ENCODE results near the gene PCBD1.

Gene PCBD1

DNA sequence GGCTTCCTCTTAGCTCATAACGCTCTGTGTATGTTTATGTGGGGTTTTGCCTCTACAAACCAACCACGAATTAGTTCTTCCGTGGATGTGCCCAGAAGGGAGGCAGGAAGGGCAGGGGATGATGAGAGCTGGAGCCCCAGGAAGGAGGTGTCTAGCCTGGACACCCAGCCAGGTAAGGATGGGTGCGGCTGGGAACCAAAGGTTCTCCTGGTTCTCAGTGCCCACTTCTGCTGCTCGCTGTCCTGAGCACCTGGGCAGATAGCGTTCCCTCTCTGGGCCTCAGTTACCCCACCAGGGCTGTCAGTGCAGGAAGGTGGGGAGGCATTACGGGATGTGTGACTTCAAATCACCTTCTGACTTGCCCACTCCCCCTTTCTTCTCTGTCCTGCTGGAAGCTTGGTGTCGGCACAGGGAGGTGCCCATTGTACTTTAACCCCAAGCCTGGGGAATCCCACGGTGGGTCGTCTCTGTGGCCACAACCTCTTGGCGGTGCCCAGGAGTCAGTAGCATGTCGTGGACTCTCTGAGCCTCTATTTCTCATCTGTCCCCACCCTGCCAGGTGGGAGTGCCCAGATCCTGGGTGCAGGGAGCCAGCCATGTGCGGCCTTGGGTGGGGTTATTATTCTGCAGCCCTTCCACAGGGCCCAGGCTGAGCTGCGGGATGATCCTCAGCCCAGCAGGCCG lies 18.7 kb upstream of the PCBD1 start:
- no peak overlapping the region for H3K4me3 ChIP-seq (ENCODE audit: low read length)
- no peak for DNase-seq (ENCODE audit: low read depth)
- TF ChIP-seq, protein P1, sequence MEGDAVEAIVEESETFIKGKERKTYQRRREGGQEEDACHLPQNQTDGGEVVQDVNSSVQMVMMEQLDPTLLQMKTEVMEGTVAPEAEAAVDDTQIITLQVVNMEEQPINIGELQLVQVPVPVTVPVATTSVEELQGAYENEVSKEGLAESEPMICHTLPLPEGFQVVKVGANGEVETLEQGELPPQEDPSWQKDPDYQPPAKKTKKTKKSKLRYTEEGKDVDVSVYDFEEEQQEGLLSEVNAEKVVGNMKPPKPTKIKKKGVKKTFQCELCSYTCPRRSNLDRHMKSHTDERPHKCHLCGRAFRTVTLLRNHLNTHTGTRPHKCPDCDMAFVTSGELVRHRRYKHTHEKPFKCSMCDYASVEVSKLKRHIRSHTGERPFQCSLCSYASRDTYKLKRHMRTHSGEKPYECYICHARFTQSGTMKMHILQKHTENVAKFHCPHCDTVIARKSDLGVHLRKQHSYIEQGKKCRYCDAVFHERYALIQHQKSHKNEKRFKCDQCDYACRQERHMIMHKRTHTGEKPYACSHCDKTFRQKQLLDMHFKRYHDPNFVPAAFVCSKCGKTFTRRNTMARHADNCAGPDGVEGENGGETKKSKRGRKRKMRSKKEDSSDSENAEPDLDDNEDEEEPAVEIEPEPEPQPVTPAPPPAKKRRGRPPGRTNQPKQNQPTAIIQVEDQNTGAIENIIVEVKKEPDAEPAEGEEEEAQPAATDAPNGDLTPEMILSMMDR (conservative IDR thresholded peaks at IDR 0.05; ENCODE audit: low read length), result no peak

DNA sequence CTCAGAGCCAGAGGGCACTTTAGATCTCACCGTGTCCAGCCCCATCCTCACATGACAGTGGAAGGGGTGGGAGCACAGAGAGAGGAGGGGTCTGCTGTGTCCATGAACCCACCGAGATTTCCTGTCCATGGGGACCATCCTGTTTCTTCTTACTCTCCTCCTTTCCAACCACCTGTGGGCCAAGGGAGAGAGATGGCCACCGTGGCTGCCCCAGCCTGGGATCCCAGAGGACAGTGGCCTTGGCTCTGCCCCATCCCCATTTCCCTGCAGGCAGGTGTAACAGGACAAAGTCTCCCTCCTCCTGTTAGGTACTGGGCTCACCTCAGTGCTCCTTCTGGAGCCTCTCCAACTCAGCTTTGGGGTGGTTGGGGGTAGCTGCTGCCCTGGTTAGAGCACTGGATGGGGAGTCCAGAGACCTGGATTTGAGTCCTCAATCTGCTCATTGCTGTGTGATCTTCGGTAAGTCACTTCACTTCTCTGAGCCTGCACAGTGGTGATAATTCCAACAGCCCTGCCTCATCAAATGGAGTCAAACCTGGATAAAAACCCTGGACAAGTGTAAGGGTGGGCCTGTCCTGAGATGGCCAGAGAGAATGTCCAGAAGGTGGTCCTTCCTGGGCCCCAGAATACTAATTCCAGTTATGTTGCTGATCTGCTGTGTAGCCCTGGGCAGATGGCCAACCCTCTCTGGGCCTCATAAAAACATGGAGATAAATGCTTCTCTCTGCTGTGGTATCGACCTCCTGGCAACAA lies 17.8 kb upstream of the PCBD1 start:
- DNase-seq (ENCODE audit: low read depth), result no peak
- TF ChIP-seq, protein P1 (conservative IDR thresholded peaks at IDR 0.05; ENCODE audit: low read length), result no peak

DNA sequence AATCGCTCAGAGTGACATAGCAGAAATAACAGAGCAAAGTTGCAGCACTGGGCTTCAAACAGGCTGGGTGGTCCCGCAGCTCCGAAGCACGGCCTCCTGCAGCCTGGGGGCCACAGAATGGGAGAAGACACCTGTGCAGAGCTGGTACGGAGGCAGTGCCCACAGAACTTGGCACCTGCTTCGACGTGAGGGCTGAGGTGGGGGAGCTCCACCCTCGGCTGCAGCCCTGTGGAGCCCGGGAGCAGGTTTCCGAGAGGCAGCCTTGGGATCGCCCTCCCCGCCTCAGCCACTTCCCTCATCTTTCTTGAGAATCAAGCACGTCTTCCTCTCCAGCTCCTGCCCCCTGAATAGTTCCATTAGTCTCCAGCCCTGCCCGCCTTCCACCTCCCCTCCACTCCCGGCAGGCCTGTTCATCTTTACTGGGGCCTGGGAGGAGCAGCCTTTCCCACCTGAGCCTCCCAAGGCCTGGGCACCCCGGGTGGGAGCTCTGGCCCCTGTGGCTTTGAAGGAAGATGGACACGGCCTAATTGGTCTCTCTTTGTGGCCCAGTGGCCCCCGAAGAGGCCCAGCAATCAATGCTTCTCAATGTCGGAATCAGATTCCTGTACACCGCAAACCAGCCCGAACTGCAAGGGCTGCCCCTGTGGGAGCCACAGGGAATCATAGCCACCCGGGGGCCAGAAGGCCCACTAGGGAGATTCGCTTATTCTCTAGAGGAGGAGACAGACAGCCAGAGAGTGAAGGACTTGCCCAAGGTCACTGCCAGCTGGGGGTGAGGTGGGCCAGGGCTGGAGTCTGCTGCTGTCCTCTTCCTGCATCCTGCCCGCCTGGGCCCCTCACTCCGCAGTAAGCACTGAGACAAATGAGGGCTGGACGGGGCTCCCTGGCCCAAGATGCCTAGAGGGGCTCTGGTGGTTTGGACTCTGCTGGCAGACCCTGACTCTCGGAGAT lies 17.0 kb upstream of the PCBD1 start:
- TF ChIP-seq, protein P1 (conservative IDR thresholded peaks at IDR 0.05; ENCODE audit: low read length), result no peak
- H3K4me3 ChIP-seq (ENCODE audit: low read length), result no peak overlapping the region
- no peak for DNase-seq (ENCODE audit: low read depth)

More for the DNA sequence above, 17.8 kb upstream of the PCBD1 start:
- no peak overlapping the region for H3K4me3 ChIP-seq (ENCODE audit: low read length)

DNA sequence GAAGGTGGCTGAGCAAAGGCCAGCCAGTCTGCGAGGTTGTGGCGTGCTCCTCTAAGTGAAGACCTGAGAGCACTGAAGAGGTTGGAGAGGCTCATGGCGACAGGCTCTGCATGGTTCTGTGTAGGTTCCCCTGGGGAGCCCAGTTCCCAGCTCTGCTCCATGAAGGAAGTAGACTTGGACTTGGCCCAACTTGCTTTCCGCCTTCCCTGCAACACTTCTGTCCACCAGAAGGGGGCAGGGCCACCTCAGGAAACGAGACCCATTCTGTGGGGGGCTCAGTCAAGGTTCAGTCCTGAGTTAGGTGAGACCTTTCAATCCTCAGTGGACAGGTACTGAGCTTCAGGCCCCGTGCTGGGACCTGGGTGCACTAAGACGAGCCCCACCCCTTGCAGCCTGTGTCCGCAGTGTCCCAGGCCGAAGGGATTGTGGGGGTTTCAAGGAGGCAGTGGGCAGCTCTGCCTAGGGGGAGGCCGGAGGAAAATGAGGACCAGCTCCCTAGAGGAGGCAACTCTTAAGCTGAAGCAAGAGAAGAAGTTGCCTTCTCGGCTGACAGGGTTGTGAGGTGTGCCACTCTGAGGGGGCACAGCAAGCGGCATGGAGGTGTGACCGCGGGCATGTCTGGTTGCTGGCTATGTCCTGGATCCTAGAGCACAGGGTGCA lies 15.0 kb upstream of the PCBD1 start:
- peak; percentile 53 for DNase-seq (ENCODE audit: low read depth)
- TF ChIP-seq, protein P1 (conservative IDR thresholded peaks at IDR 0.05; ENCODE audit: low read length), result peak; percentile 83
- H3K4me3 ChIP-seq (ENCODE audit: low read length), result no peak overlapping the region

DNA sequence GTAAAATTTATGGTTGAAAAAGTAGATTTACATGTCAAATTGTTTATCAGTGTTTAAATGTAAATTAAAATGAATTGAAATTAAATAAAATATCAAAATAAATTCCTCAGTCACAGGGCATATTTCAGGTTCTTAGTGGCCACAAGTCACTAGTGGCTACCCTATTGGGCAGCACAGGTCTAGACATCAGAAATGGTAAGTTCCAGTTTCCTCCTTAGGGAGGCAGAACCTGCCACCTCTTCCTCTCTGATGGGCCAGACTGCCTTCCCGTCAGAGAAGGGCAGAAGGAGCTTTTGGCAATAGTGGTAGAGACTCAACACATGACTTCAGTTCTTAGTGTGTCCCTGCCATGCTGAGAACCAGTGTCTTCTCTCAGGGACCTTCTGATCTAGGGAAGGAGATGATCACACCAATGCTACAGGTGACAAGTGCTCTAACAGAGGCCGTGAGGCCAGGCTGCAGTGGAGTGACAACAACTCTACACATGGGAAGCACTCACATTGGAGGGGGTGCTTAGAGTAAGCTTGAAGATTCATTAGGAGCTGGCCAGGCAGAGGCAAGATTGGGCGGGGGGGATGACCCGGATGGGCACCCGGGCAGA lies 14.4 kb upstream of the PCBD1 start:
- no peak for DNase-seq (ENCODE audit: low read depth)
- TF ChIP-seq, protein P1 (conservative IDR thresholded peaks at IDR 0.05; ENCODE audit: low read length), result no peak
- no peak overlapping the region for H3K4me3 ChIP-seq (ENCODE audit: low read length)

DNA sequence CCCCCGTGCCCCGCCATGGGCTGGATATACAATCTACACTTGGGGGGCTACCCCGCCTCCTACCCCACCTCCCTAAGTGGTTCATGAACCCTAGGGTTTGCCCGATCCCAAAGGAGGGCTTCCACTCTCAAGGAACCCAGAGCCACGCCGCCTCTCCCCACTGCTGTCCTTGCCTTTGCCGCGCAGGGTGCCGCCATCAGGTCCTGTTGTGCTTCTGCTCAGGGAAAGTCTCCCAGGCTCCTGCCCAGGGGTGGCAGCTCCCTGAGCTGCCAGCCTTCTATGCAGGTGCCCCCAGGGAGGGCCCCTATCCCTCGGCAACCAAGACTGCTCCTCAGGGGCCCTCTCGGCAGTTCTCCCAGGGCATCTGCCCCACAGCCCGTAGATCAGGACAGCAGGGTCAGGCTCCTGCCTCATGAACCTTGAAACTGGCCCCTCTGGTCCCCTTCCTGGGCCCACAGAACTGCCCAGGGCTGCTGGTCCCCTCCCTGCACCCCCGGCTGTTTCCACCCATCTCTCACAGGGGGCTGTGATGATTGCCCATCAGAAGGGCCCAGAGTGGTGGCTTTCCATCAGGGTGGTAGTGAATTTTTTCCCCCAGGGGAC lies 13.0 kb upstream of the PCBD1 start:
- no peak for DNase-seq (ENCODE audit: low read depth)
- TF ChIP-seq, protein P1 (conservative IDR thresholded peaks at IDR 0.05; ENCODE audit: low read length), result no peak
- H3K4me3 ChIP-seq (ENCODE audit: low read length), result no peak overlapping the region

Measured in AG10803 (cell line).